Measurements from ENCODE around the gene SAA2. TPM values are rescaled to one million over a fixed set of nuclear protein-coding genes. Genes with fewer than 3 reads are reported as not detected.
"Not testable (repeated sequence)": the region's sequence is repeated elsewhere in the genome, so short reads cannot be mapped to it uniquely, and the experiment has no call there.

Gene SAA2
- total RNA-seq, 1 donor from 2014 or later = not detected

- Mint-ChIP-seq H3K9me3 (no peaks in the 10 kb centered on the region), H3K4me1 (ENCODE audit: unreplicated experiment) (no peaks in the 10 kb centered on the region), H3K27me3 (no peaks in the 10 kb centered on the region), H3K36me3 (peaks cover 25% of the 10 kb centered on the region), H3K4me3 (no peak overlapping the region), H3K27ac (no peak overlapping the region)
- no peak for TF ChIP-seq CTCF (conservative IDR thresholded peaks at IDR 0.05)
- DNase-seq (ENCODE audit: extremely low spot score, unreplicated experiment) = no peak
Observed at GRCh38 chr11:18280438-18281045, 32.1 kb upstream of the SAA2 start.

DNA sequence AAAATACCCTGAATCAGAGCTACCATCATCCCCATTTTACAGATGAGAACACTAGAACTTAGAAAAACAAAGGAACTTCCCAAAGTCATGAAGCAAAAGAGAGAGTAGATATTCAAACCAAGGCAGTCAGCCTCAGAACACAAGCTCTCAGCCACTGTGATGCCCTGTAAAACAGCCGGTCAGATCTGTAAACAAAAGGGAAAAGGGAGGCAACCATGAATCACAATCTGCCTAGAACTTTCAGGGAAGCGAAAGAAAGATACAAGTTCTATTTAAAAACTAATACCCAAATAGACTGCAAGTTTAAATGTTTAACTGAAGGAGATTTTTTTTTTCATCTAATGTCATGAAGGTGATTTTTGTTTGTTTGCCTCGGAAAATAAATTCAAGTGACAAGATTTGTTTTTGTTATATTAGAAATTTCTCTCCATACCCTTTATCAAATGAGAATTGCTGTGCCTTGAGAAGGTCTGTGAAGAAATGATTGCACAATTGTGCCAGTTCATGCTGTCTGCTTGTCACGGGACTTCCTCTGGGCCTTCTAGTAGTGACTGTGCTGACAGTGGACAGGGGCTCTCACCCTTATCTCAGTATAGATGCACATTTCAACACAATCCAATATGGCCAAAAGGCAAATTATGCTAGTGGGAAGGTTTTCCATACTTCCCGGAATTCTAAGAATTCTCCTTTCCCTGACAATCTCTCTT is 29.2 kb upstream of the SAA2 start:
- Mint-ChIP-seq H3K4me3 (no peak overlapping the region), H3K4me1 (ENCODE audit: unreplicated experiment) (no peaks in the 10 kb centered on the region), H3K36me3 (peaks cover 26% of the 10 kb centered on the region), H3K27me3 (no peaks in the 10 kb centered on the region), H3K9me3 (no peaks in the 10 kb centered on the region), H3K27ac (no peak overlapping the region)
- no peak for TF ChIP-seq CTCF (conservative IDR thresholded peaks at IDR 0.05)
- DNase-seq (ENCODE audit: extremely low spot score, unreplicated experiment) = no peak

DNA sequence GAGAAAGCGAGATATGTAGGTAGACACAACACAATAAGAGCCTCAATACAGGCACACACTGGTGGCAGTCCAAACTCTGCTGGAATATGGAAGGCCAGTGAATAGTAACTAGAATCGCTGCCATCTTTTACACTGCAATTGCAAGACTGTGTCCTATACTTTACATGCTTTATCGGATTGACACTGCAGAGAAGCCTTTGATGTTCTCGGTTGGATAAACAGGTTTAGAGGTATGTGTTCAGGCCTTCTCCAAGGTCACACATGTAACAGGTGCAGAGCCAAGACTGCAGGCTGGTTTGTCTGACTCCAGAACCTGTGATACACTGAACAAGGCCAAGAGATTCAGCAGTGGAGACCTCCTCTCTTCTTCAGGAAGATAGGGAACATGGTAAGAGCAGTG is 22.7 kb upstream of the SAA2 start:
- peaks cover 12% of the 10 kb centered on the region for H3K36me3 Mint-ChIP-seq
- H3K4me3 Mint-ChIP-seq = no peak overlapping the region
- no peaks in the 10 kb centered on the region for H3K9me3 Mint-ChIP-seq
- H3K4me1 Mint-ChIP-seq (ENCODE audit: unreplicated experiment) = no peaks in the 10 kb centered on the region
- no peak for TF ChIP-seq CTCF (conservative IDR thresholded peaks at IDR 0.05)
- H3K27me3 Mint-ChIP-seq = no peaks in the 10 kb centered on the region
- DNase-seq (ENCODE audit: extremely low spot score, unreplicated experiment) = no peak
- H3K27ac Mint-ChIP-seq = no peak overlapping the region

DNA sequence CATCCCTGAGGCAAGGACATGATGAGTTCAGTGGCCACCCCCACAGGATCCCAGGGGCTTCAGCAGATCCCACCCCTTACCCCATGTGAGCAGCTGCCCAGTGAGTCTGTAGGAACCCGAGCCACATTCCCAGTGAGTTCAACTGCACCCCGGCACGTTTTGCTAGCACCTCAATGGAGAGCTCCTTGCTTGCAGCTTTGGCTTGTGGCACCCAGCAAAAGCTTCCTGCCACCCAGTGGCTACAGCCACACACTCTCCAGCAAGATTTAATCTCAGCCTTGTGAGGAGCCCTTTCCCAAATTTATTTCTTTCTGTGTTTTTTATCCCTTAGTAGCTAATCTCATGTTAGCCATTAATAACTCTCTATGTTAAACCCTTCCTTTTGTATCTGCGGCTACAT is 21.6 kb upstream of the SAA2 start:
- Mint-ChIP-seq H3K4me3 (no peak overlapping the region), H3K27ac (no peak overlapping the region), H3K4me1 (ENCODE audit: unreplicated experiment) (no peaks in the 10 kb centered on the region), H3K27me3 (peaks cover 4% of the 10 kb centered on the region), H3K36me3 (peaks cover 8% of the 10 kb centered on the region), H3K9me3 (no peaks in the 10 kb centered on the region)
- no peak for DNase-seq (ENCODE audit: extremely low spot score, unreplicated experiment)
- no peak for TF ChIP-seq CTCF (conservative IDR thresholded peaks at IDR 0.05)

- H3K9me3 Mint-ChIP-seq; DNase-seq (ENCODE audit: extremely low spot score, unreplicated experiment); H3K36me3 Mint-ChIP-seq; H3K27ac Mint-ChIP-seq; H3K4me1 Mint-ChIP-seq (ENCODE audit: unreplicated experiment); H3K27me3 Mint-ChIP-seq; H3K4me3 Mint-ChIP-seq: not testable (repeated sequence)
Observed at GRCh38 chr11:18269252-18269651, 20.8 kb upstream of the SAA2 start.

GRCh38 chr11:18267335-18268133 is 19.1 kb upstream of the SAA2 start:
- not testable (repeated sequence) for H3K4me3 Mint-ChIP-seq

More at GRCh38 chr11:18267335-18268133, 19.1 kb upstream of the SAA2 start:
- H3K9me3 Mint-ChIP-seq; H3K36me3 Mint-ChIP-seq; H3K27ac Mint-ChIP-seq; H3K4me1 Mint-ChIP-seq (ENCODE audit: unreplicated experiment); DNase-seq (ENCODE audit: extremely low spot score, unreplicated experiment): not testable (repeated sequence)
- H3K27me3 Mint-ChIP-seq = peaks cover 13% of the 10 kb centered on the region
